GM12878 (cell line): ENCODE results near the gene ATP1B2. TPM values are rescaled to one million over a fixed set of nuclear protein-coding genes. Genes with fewer than 3 reads are reported as not detected.

ENCODE experiments used
- BCL11A ChIP-seq: IDR thresholded peaks from 2 replicates; pipeline ENCODE4 v1.6.1; 2011; ENCODE audit warnings: low read depth, low read length
- CBX3 ChIP-seq: fragments of 200-600 bp; sonication (generic); IDR thresholded peaks from 2 replicates; pipeline ENCODE4 v1.6.1; 2016; ENCODE audit warnings: low read depth, borderline replicate concordance
- CHD4 ChIP-seq: fragments of 200-600 bp; sonication (generic); IDR thresholded peaks from 2 replicates; pipeline ENCODE4 v1.6.1; 2016; ENCODE audit warnings: mild to moderate bottlenecking
- CREM ChIP-seq: IDR thresholded peaks from 2 replicates; pipeline ENCODE4 v1.6.1; 2014; ENCODE audit warnings: antibody characterized with exemption, low read depth
- E2F8 ChIP-seq: fragments of 450-650 bp; IDR thresholded peaks from 2 replicates; pipeline ENCODE4 v1.6.1; 2018; ENCODE audit warnings: mild to moderate bottlenecking, low read depth, moderate library complexity; ENCODE audit not compliant: partially characterized antibody
- IRF3 ChIP-seq: fragments of 450-650 bp; IDR thresholded peaks from 2 replicates; pipeline ENCODE4 v1.6.1; 2014; ENCODE audit warnings: mild to moderate bottlenecking
- IRF4 ChIP-seq: IDR thresholded peaks from 2 replicates; pipeline ENCODE4 v1.6.1; 2011; ENCODE audit warnings: low read depth, low read length
- MEF2B ChIP-seq: fragments of 450-650 bp; IDR thresholded peaks from 2 replicates; pipeline ENCODE4 v1.6.1; 2018; ENCODE audit warnings: mild to moderate bottlenecking, moderate library complexity; ENCODE audit not compliant: partially characterized antibody, poor library complexity, severe bottlenecking
- MTA3 ChIP-seq: IDR thresholded peaks from 2 replicates; pipeline ENCODE4 v1.6.1; 2012; ENCODE audit warnings: low read length, inconsistent platforms, borderline replicate concordance
- MYB ChIP-seq: fragments of 150-350 bp; IDR thresholded peaks from 2 replicates; pipeline ENCODE4 v1.6.1; 2014; ENCODE audit warnings: mild to moderate bottlenecking, low read depth, low read length, borderline replicate concordance
- NR2C2 ChIP-seq: IDR thresholded peaks from 2 replicates; pipeline ENCODE4 v1.6.1; 2011; ENCODE audit warnings: borderline replicate concordance, low read depth; ENCODE audit not compliant: control insufficient read depth, insufficient read length
- NR2F1 ChIP-seq: fragments of 450-650 bp; conservative IDR thresholded peaks from 2 replicates; pipeline ENCODE4 v1.6.1; 2017; ENCODE audit warnings: mild to moderate bottlenecking
- PAX5 ChIP-seq: IDR thresholded peaks from 2 replicates; pipeline ENCODE4 v1.6.1; 2011; ENCODE audit warnings: low read depth, low read length, borderline replicate concordance
- PAX8 ChIP-seq: fragments of 450-650 bp; IDR thresholded peaks from 2 replicates; pipeline ENCODE4 v1.6.1; 2017; ENCODE audit warnings: mild to moderate bottlenecking, moderate library complexity
- RCOR1 ChIP-seq: conservative IDR thresholded peaks from 2 replicates; pipeline ENCODE4 v1.6.1; 2012; ENCODE audit warnings: low read depth, low read length, improper control_type of control experiment
- SIX5 ChIP-seq: IDR thresholded peaks from 2 replicates; pipeline ENCODE4 v1.6.1; 2011; ENCODE audit warnings: mild to moderate bottlenecking, low read depth, low read length, moderate library complexity; ENCODE audit not compliant: severe bottlenecking
- SMARCA5 ChIP-seq: fragments of 450-650 bp; IDR thresholded peaks from 2 replicates; pipeline ENCODE4 v1.6.1; 2017; ENCODE audit warnings: mild to moderate bottlenecking
- SMC3 ChIP-seq: IDR thresholded peaks from 2 replicates; pipeline ENCODE4 v1.6.1; 2011; ENCODE audit warnings: low read length, improper control_type of control experiment, borderline replicate concordance
- SREBF1 ChIP-seq: IDR thresholded peaks from 2 replicates; pipeline ENCODE4 v1.6.1; 2012; ENCODE audit warnings: mild to moderate bottlenecking, low read length
- TAF1 ChIP-seq: IDR thresholded peaks from 2 replicates; pipeline ENCODE4 v1.6.1; 2011; ENCODE audit warnings: mild to moderate bottlenecking, low read depth, low read length, borderline replicate concordance
- USF1 ChIP-seq: IDR thresholded peaks from 2 replicates; pipeline ENCODE4 v1.6.1; 2011; ENCODE audit warnings: borderline replicate concordance, low read depth, mild to moderate bottlenecking, moderate library complexity, mixed read lengths, low read length; ENCODE audit not compliant: insufficient read depth; ENCODE audit errors: extremely low read length
- ZNF384 ChIP-seq: IDR thresholded peaks from 2 replicates; pipeline ENCODE4 v1.6.1; 2012; ENCODE audit warnings: low read depth, mild to moderate bottlenecking, low read length, improper control_type of control experiment, borderline replicate concordance
- polyA plus RNA-seq, 11 experiments: library from polyadenylated mRNA; depleted of rRNA in 4 of 11; unstranded in 6 of 11; stranded (reverse) in 5 of 11; fragments of >200 nt; fragmentation: Nextera tagmentation in 4 of 11; fragmentation: Illumina TruSeq in 1 of 11; extraction: Ambion mirVana in 4 of 11; extraction: Trizol in 1 of 11; gene quantifications; 1 replicate in 1 of 11; 2 replicates in 10 of 11; pipeline versions ENCODE4 v1.2.1 to v1.2.3, GENCODE V29; 2011 to 2016; ENCODE audit warnings: inconsistent platforms in 2 of 11, missing spikeins in 2 of 11, low read depth in 1 of 11
- total RNA-seq, 4 experiments: library from RNA; depleted of rRNA in 3 of 4; stranded (reverse); fragments of >200 nt in 3 of 4; fragmentation: Illumina TruSeq in 1 of 4; extraction: Trizol in 1 of 4; gene quantifications; 2 replicates each; pipeline versions ENCODE4 v1.2.1 to v1.2.3, GENCODE V29; 2013 to 2021
- TF ChIP-seq, protein P1 (sequence below): IDR thresholded peaks from 2 replicates; pipeline ENCODE4 v1.6.1; 2012; ENCODE audit warnings: low read depth, low read length, improper control_type of control experiment

ATP1B2 gene
- total and polyA plus RNA-seq, 10 of the 15 experiments (the other 5 are each of a cell fraction or from before 2014, with no cell fraction given) = 0.03 to 0.29 (median 0.15) TPM; not detected in 3

GRCh38 chr17:7627250-7628121, 23.2 kb upstream of the ATP1B2 start, which contains the start of gene SAT2 (continued):
- TF ChIP-seq CREM = peak; percentile 39; the same call in 1 of the 2 replicates
- no peak for TF ChIP-seq USF1
- TF ChIP-seq CBX3 = no peak
- TF ChIP-seq NR2F1 = peak; percentile 52
- no peak for TF ChIP-seq SREBF1
- no peak for TF ChIP-seq MEF2B
- no peak for TF ChIP-seq CHD4
- TF ChIP-seq TAF1 = peak; percentile 32; the same call in 1 of the 2 replicates
- no peak for TF ChIP-seq SMC3
- no peak for TF ChIP-seq NR2C2
- TF ChIP-seq PAX8 = no peak
- TF ChIP-seq, protein P1, sequence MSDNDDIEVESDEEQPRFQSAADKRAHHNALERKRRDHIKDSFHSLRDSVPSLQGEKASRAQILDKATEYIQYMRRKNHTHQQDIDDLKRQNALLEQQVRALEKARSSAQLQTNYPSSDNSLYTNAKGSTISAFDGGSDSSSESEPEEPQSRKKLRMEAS = no peak
- no peak for TF ChIP-seq BCL11A
- 0 out of 2 replicates have a peak, but pooled peaks have one; percentile 31 for TF ChIP-seq PAX5
- no peak for TF ChIP-seq IRF4
- no peak for TF ChIP-seq MTA3
- TF ChIP-seq IRF3 = no peak
- TF ChIP-seq SMARCA5 = no peak
- no peak for TF ChIP-seq MYB
- TF ChIP-seq ZNF384 = no peak
- TF ChIP-seq RCOR1 = no peak
- TF ChIP-seq SIX5 = no peak
- no peak for TF ChIP-seq E2F8
